Neural cell (in vitro differentiated cells): Measurements from ENCODE around the gene VASH1. TPM values are rescaled to one million over a fixed set of nuclear protein-coding genes. Genes with fewer than 3 reads are reported as not detected.

Source experiments
- H2AFZ ChIP-seq: fragments of 200-600, 300-800 bp; sonication (generic), shearing (Covaris generic); 2 replicates; pipeline ENCODE4 v1.6.0; 2014; ENCODE audit warnings: low read depth, mild to moderate bottlenecking, antibody characterized with exemption, low read length, moderate library complexity
- H3F3A ChIP-seq: fragments of 200-600 bp; shearing (Covaris generic); 2 replicates; pipeline ENCODE4 v1.6.1; 2016; ENCODE audit warnings: mild to moderate bottlenecking, moderate library complexity, mixed read lengths, antibody characterized with exemption, low read length; ENCODE audit not compliant: insufficient read depth, poor library complexity, severe bottlenecking
- H3K27ac ChIP-seq: fragments of 200-600, 300-800 bp; sonication (generic), shearing (Covaris generic); 2 replicates; pipeline ENCODE4 v1.5.1; 2014; ENCODE audit warnings: mild to moderate bottlenecking, low read length, moderate library complexity
- H3K27me3 ChIP-seq: fragments of 300-800, 200-600 bp; sonication (generic), shearing (Covaris generic); 2 replicates; pipeline ENCODE4 v1.6.0; 2014; ENCODE audit warnings: mild to moderate bottlenecking, low read depth, low read length, moderate library complexity; ENCODE audit not compliant: insufficient read depth
- H3K36me3 ChIP-seq: fragments of 300-800, 200-600 bp; sonication (generic), shearing (Covaris generic); 2 replicates; pipeline ENCODE4 v1.5.1; 2014; ENCODE audit warnings: mild to moderate bottlenecking, antibody characterized with exemption, low read length, moderate library complexity; ENCODE audit not compliant: insufficient read depth
- H3K4me2 ChIP-seq: fragments of 300-800, 200-600 bp; sonication (generic), shearing (Covaris generic); 2 replicates; pipeline ENCODE4 v1.6.0; 2014; ENCODE audit warnings: mild to moderate bottlenecking, low read length
- H3K4me3 ChIP-seq: fragments of 300-800, 200-600 bp; sonication (generic), shearing (Covaris generic); 2 replicates; pipeline ENCODE4 v1.5.1; 2014; ENCODE audit warnings: mild to moderate bottlenecking, low read length, moderate library complexity
- H3K79me2 ChIP-seq: fragments of 200-600 bp; shearing (Covaris generic); replicated peaks from 2 replicates; pipeline ENCODE4 v1.6.0; 2014; ENCODE audit warnings: mild to moderate bottlenecking, low read length, moderate library complexity; ENCODE audit not compliant: insufficient read depth
- H3K9ac ChIP-seq: fragments of 300-800, 200-600 bp; sonication (generic), shearing (Covaris generic); 2 replicates; pipeline ENCODE4 v1.6.1; 2016; ENCODE audit warnings: mild to moderate bottlenecking, low read length, mixed read lengths
- H3K9me2 ChIP-seq: fragments of 200-600 bp; shearing (Covaris generic); 2 replicates; pipeline ENCODE4 v1.6.1; 2016; ENCODE audit warnings: mild to moderate bottlenecking, low read length, mixed read lengths; ENCODE audit not compliant: insufficient read depth
- H3K9me3 ChIP-seq: fragments of 200-600, 300-800 bp; sonication (generic), shearing (Covaris generic); 2 replicates; pipeline ENCODE4 v1.6.1; 2016; ENCODE audit warnings: mild to moderate bottlenecking, mixed run types, low read length, moderate library complexity, mixed read lengths
- H4K20me1 ChIP-seq: fragments of 200-600 bp; shearing (Covaris generic); 2 replicates; pipeline ENCODE4 v1.6.1; 2016; ENCODE audit warnings: mild to moderate bottlenecking, mixed run types; ENCODE audit not compliant: insufficient read depth
- CTCF ChIP-seq: fragments of 450-650 bp; IDR thresholded peaks from 2 replicates; pipeline ENCODE4 v1.5.1; 2014; ENCODE audit warnings: antibody characterized with exemption, mild to moderate bottlenecking, moderate library complexity; ENCODE audit not compliant: poor library complexity, severe bottlenecking
- EP300 ChIP-seq: fragments of 450-650 bp; conservative IDR thresholded peaks from 2 replicates; pipeline ENCODE4 v1.6.1; 2014; ENCODE audit warnings: antibody characterized with exemption, mild to moderate bottlenecking, moderate library complexity; ENCODE audit not compliant: poor library complexity, severe bottlenecking
- EZH2 ChIP-seq: fragments of 200-600, 300-800 bp; shearing (Covaris generic), sonication (generic); IDR thresholded peaks from 2 replicates; pipeline ENCODE4 v1.6.1; 2014; ENCODE audit warnings: antibody characterized with exemption, low read length, borderline replicate concordance, mild to moderate bottlenecking; ENCODE audit not compliant: insufficient read depth, poor library complexity, severe bottlenecking
- MXI1 ChIP-seq: fragments of 450-650 bp; conservative IDR thresholded peaks from 2 replicates; pipeline ENCODE4 v1.6.1; 2014; ENCODE audit warnings: antibody characterized with exemption, mild to moderate bottlenecking; ENCODE audit not compliant: poor library complexity, severe bottlenecking
- POLR2AphosphoS5 ChIP-seq: IDR thresholded peaks from 2 replicates; pipeline ENCODE4 v1.6.1; 2012
- RAD21 ChIP-seq: fragments of 450-650 bp; conservative IDR thresholded peaks from 2 replicates; pipeline ENCODE4 v1.6.1; 2014; ENCODE audit warnings: antibody characterized with exemption, mild to moderate bottlenecking, moderate library complexity
- REST ChIP-seq: IDR thresholded peaks from 2 replicates; pipeline ENCODE4 v1.6.1; 2012; ENCODE audit warnings: borderline replicate concordance
- SMC3 ChIP-seq: fragments of 450-650 bp; conservative IDR thresholded peaks from 2 replicates; pipeline ENCODE4 v1.6.1; 2014; ENCODE audit warnings: antibody characterized with exemption, mild to moderate bottlenecking, moderate library complexity; ENCODE audit not compliant: poor library complexity
- TAF1 ChIP-seq: IDR thresholded peaks from 2 replicates; pipeline ENCODE4 v1.6.1; 2012; ENCODE audit warnings: low read depth
- polyA plus RNA-seq: library from polyadenylated mRNA; depleted of rRNA; stranded (reverse); fragments of >200 nt; gene quantifications from 2 replicates; pipeline ENCODE4 v1.2.3, GENCODE V29; 2014

Gene VASH1
- polyA plus RNA-seq, 1 donor from 2014 or later, result 26.8 TPM

- Histone ChIP-seq H3K9ac (no peak overlapping the region), H3F3A (no peaks in the 10 kb centered on the region), H3K4me2 (no peak overlapping the region), H3K27ac (no peak overlapping the region), H3K36me3 (peaks cover 16% of the 10 kb centered on the region), H4K20me1 (no peaks in the 10 kb centered on the region), H3K9me3 (no peaks in the 10 kb centered on the region), H3K79me2 (no peaks in the 10 kb centered on the region), H3K27me3 (no peaks in the 10 kb centered on the region), H2AFZ (no peak overlapping the region), H3K9me2 (no peaks in the 10 kb centered on the region), H3K4me3 (no peak overlapping the region)
- TF ChIP-seq RAD21 (no peak), TAF1 (no peak), SMC3 (no peak), REST (no peak), EZH2 (no peak), EP300 (no peak), MXI1 (no peak), POLR2AphosphoS5 (no peak)
These were observed 32.1 kb downstream of the VASH1 start for GRCh38 chr14:76793324-76793723.

- H3K27ac ChIP-seq, result no peak overlapping the region
- H3K4me2 ChIP-seq, result no peak overlapping the region
- no peak overlapping the region for H3K9ac ChIP-seq
- H3K9me3 ChIP-seq, result no peaks in the 10 kb centered on the region
- no peaks in the 10 kb centered on the region for H4K20me1 ChIP-seq
- TF ChIP-seq TAF1 (no peak), POLR2AphosphoS5 (no peak), SMC3 (no peak), REST (no peak), EZH2 (no peak), MXI1 (no peak), RAD21 (no peak), EP300 (no peak), CTCF (no peak)
- peaks cover 16% of the 10 kb centered on the region for H3K36me3 ChIP-seq
- H3K9me2 ChIP-seq, result no peaks in the 10 kb centered on the region
- H2AFZ ChIP-seq, result no peak overlapping the region
- H3K27me3 ChIP-seq, result no peaks in the 10 kb centered on the region
- no peaks in the 10 kb centered on the region for H3F3A ChIP-seq
- no peaks in the 10 kb centered on the region for H3K79me2 ChIP-seq
- no peak overlapping the region for H3K4me3 ChIP-seq
These were observed 32.7 kb downstream of the VASH1 start for GRCh38 chr14:76793956-76794355.
